Naive B cell (primary cell): ENCODE measurements around the gene ERVK3-1. TPM values are rescaled to one million over a fixed set of nuclear protein-coding genes. Genes with fewer than 3 reads are reported as not detected.

ENCODE experiments used
- ATAC-seq, 2 donors: fragments of 150-1000 bp; cut with Tn5 transposase; 2 replicates each; pipeline ENCODE4 v1.10.0; 2021; ENCODE audit warnings: low read depth in 2 of 2, mild to moderate bottlenecking in 2 of 2, moderate library complexity in 2 of 2
- DNase-seq: peaks from one replicate; pipeline ENCODE4 v3.0.0; 2022
- H3K27ac Mint-ChIP-seq, 6 donors: one replicate each; pipeline ENCODE4 v1.8.0; 2020 to 2022; ENCODE audit warnings: mild to moderate bottlenecking in 6 of 6, mixed read lengths in 6 of 6, moderate library complexity in 5 of 6, inconsistent platforms in 2 of 6
- H3K27me3 Mint-ChIP-seq, 3 donors: one replicate each; pipeline ENCODE4 v1.8.0; 2021 to 2022; ENCODE audit warnings: mixed read lengths in 3 of 3, mild to moderate bottlenecking in 1 of 3
- H3K36me3 Mint-ChIP-seq, 2 donors: one replicate each; pipeline ENCODE4 v1.8.0; 2020 to 2022; ENCODE audit warnings: mixed read lengths in 2 of 2, inconsistent platforms in 1 of 2, mild to moderate bottlenecking in 1 of 2
- H3K4me1 Mint-ChIP-seq, 3 donors: one replicate each; pipeline ENCODE4 v1.8.0; 2020 to 2022; ENCODE audit warnings: mixed read lengths in 3 of 3, inconsistent platforms in 1 of 3, mild to moderate bottlenecking in 1 of 3, moderate library complexity in 1 of 3
- H3K4me3 Mint-ChIP-seq, 8 donors: one replicate each; pipeline ENCODE4 v1.8.0; 2020 to 2022; ENCODE audit warnings: mild to moderate bottlenecking in 8 of 8, mixed read lengths in 8 of 8, moderate library complexity in 8 of 8, inconsistent platforms in 2 of 8
- H3K9me3 Mint-ChIP-seq, 7 donors: one replicate each; pipeline ENCODE4 v1.8.0; 2020 to 2022; ENCODE audit warnings: mixed read lengths in 7 of 7, mild to moderate bottlenecking in 5 of 7, inconsistent platforms in 2 of 7, moderate library complexity in 1 of 7
- polyA plus RNA-seq, 6 donors: library from polyadenylated mRNA; unstranded; fragments of 300-500 nt; fragmentation: Illumina TruSeq; gene quantifications; one replicate each; pipeline ENCODE4 v1.2.3, GENCODE V29; 2021; ENCODE audit warnings: low read depth in 6 of 6

Gene ERVK3-1
- polyA plus RNA-seq, 6 donors from 2014 or later, result 47.2 to 88.7 (median 74.6) TPM

DNA sequence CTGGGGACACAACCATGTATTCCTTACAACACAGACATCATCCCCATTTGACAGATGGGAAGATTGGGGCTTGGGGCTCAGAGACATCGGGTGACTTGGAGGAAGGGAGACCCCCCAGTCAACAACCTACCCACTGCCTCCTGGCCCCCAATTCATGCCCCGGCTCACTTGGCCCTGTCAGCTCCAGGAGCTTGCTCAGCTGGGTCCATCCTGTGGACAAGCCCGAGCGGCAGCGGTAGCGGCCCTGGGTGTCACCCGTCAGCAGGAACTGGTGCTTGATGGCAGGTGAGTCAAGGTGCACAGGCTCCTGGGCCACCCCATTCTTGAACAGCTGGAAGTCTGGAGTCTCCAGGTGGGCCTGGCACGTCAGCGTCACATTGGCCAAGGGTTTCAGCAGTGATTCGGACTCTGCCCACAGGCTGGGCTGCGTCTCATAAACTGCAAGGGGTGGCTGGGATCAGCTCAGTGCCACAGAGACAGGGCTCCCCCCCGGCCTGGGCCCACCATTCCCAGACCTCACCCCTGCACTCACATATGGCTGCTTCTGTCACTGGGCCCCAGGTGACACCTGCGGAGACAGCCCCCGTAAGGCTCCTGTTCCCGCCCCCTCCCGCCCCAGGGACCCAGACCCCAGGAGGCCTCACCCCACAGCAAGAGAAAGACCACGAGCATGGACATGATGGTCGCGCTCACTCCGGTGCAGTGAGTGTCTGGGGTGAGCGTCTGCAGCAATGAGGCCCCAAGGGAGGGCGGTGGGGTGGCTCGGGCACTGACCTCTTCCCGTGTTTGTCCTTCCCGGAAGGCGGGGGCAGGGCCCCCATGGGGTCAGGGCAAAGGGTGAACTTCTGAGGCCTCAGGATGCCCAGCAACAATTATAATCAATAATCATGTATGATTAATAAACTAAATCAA is 47.8 kb downstream of the ERVK3-1 start, which contains the start of gene A1BG:
Gene A1BG, minus strand, starts transcription at position 733 of the 912 bp plus-strand sequence. Its CDS starts 55 bp downstream, at position 678.
- H3K36me3 Mint-ChIP-seq, result peaks cover 0 to 8% of the 10 kb centered on the region in 2 donors
- peaks cover 12 to 36% (median 26%) of the 10 kb centered on the region in 3 donors for H3K4me1 Mint-ChIP-seq
- peaks cover 0 to 3% (median 0%) of the 10 kb centered on the region in 3 donors for H3K27me3 Mint-ChIP-seq
- H3K9me3 Mint-ChIP-seq, result no peaks in the 10 kb centered on the region
- ATAC-seq (no peak), DNase-seq (no peak)
- peak within 1 kb of the TSS in 2 of 8 donors; percentile 38 to 71 for H3K4me3 Mint-ChIP-seq
- H3K27ac Mint-ChIP-seq, result no peak within 1 kb of the TSS

DNA sequence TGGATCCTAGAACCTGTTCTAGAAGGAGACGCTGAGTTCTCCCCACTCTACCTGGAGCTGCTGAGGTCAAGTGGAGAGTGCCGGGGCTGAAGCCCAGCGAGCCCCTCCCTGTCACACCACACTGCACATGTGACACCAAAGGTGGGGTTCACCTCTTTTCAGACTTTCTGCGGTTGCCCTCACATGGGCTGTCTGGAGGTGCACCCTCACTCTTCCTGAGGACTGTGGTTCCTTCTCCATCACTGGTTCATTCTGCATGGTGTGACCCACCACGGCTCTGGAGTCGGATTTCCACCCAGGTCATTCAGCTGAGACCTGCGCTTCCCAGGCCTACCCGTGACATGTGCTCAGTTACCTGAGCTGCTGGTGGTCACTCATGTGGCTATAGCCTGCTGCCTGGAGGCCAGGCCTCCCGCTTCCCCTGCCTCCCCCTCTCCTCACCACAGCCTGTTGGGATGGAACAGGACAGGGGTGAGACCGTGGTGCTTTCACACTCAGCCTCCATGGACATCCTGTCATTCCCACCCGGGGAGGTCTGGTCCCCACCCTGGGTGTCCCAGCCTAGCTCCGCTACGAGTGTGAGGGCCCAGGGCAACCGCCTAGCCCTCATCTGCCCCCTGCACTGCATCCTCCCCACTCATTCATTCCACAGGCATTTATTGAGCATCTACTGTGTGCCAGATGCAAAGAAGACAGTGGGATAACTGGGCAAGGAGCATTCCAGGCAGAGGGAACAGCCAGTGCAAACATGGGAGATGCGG is 48.7 kb downstream of the ERVK3-1 start:
- Mint-ChIP-seq H3K27me3 (peaks cover 0 to 4% (median 0%) of the 10 kb centered on the region in 3 donors), H3K4me1 (peaks cover 12 to 36% (median 19%) of the 10 kb centered on the region in 3 donors), H3K27ac (no peak overlapping the region), H3K36me3 (peaks cover 0 to 8% of the 10 kb centered on the region in 2 donors), H3K4me3 (peak overlapping the region in 1 of 8 donors; percentile 38), H3K9me3 (no peaks in the 10 kb centered on the region)
- DNase-seq (no peak), ATAC-seq (no peak)

GRCh38 chr19:58354478-58355030 is 49.4 kb downstream of the ERVK3-1 start:
- no peak overlapping the region for H3K27ac Mint-ChIP-seq
- no peaks in the 10 kb centered on the region for H3K9me3 Mint-ChIP-seq
- H3K36me3 Mint-ChIP-seq, result peaks cover 0 to 5% of the 10 kb centered on the region in 2 donors
- peak overlapping the region in 1 of 8 donors; percentile 37 for H3K4me3 Mint-ChIP-seq
- ATAC-seq (no peak), DNase-seq (no peak)
- peaks cover 0 to 4% (median 0%) of the 10 kb centered on the region in 3 donors for H3K27me3 Mint-ChIP-seq
- peaks cover 9 to 32% (median 16%) of the 10 kb centered on the region in 3 donors for H3K4me1 Mint-ChIP-seq

GRCh38 chr19:58355215-58355796 is 50.1 kb downstream of the ERVK3-1 start:
- peak overlapping the region in 1 of 6 donors; percentile 39 for H3K27ac Mint-ChIP-seq
- DNase-seq (no peak), ATAC-seq (no peak)
- peaks cover 6 to 27% (median 13%) of the 10 kb centered on the region in 3 donors for H3K4me1 Mint-ChIP-seq
- H3K4me3 Mint-ChIP-seq, result peak overlapping the region; percentile 34 to 87 (median 52)
- H3K9me3 Mint-ChIP-seq, result no peaks in the 10 kb centered on the region
- H3K36me3 Mint-ChIP-seq, result no peaks in the 10 kb centered on the region
- H3K27me3 Mint-ChIP-seq, result peaks cover 0 to 4% (median 0%) of the 10 kb centered on the region in 3 donors

DNA sequence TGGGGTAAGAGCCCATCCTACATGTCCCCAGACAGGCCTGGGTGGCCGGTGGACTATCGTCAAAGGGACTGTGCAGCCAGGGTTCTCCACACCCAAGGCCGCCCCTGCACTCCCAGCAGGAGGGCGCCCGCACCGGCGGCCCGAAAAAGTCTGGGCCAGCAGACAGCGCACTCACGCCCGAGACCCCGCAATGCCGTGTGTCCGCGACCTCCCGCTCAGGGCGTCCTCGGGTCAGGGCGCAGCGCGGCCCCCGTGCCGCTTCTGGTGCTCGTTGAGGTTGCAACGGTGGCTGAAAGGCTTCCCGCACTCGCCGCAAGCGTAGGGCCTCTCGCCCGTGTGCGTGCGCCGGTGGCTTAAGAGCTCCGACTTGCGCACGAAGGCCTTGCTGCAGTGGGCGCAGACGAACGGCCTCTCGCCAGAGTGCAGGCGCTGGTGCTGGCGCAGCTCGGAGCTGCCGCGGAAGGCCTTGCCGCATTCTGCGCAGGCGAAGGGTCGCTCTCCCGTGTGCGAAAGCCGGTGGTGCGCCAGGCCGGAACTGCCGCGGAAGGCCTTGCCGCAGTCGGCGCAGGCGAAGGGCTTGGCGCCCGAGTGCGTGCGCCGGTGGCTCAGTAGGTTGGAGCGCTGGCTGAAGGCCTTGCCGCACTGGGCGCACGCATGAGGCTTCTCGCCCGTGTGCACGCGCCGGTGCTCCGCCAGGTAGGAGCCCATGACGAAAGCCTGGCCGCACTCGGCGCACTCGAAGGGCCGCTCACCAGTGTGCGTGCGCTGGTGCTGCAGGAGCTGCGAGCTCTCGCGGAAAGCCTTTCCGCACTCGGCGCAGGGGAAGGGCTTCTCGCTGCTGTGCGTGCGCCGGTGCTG is 51.0 kb downstream of the ERVK3-1 start:
- peaks cover 6 to 21% (median 15%) of the 10 kb centered on the region in 3 donors for H3K4me1 Mint-ChIP-seq
- ATAC-seq, result peak; percentile 71 to 73
- DNase-seq, result no peak
- H3K36me3 Mint-ChIP-seq, result no peaks in the 10 kb centered on the region
- no peaks in the 10 kb centered on the region for H3K9me3 Mint-ChIP-seq
- peaks cover 0 to 4% (median 0%) of the 10 kb centered on the region in 3 donors for H3K27me3 Mint-ChIP-seq
- peak overlapping the region; percentile 21 to 78 (median 62) for H3K4me3 Mint-ChIP-seq
- H3K27ac Mint-ChIP-seq, result no peak overlapping the region

- DNase-seq (no peak), ATAC-seq (peak in 1 of 2 donors; percentile 2)
- Mint-ChIP-seq H3K9me3 (no peaks in the 10 kb centered on the region), H3K27ac (no peak overlapping the region), H3K27me3 (peaks cover 0 to 4% (median 0%) of the 10 kb centered on the region in 3 donors), H3K4me1 (peaks cover 9 to 21% (median 18%) of the 10 kb centered on the region in 3 donors), H3K36me3 (no peaks in the 10 kb centered on the region), H3K4me3 (peak overlapping the region; percentile 27 to 78 (median 62))
Measured at GRCh38 chr19:58356766-58357480, 51.7 kb downstream of the ERVK3-1 start.

GRCh38 chr19:58357481-58358145 is 52.4 kb downstream of the ERVK3-1 start:
- Mint-ChIP-seq H3K4me3 (peak overlapping the region in 7 of 8 donors; percentile 16 to 51 (median 32)), H3K9me3 (no peaks in the 10 kb centered on the region), H3K4me1 (peaks cover 7 to 18% (median 14%) of the 10 kb centered on the region in 3 donors), H3K36me3 (no peaks in the 10 kb centered on the region), H3K27me3 (peaks cover 0 to 4% (median 0%) of the 10 kb centered on the region in 3 donors), H3K27ac (no peak overlapping the region)
- no peak for DNase-seq
- ATAC-seq, result no peak

DNA sequence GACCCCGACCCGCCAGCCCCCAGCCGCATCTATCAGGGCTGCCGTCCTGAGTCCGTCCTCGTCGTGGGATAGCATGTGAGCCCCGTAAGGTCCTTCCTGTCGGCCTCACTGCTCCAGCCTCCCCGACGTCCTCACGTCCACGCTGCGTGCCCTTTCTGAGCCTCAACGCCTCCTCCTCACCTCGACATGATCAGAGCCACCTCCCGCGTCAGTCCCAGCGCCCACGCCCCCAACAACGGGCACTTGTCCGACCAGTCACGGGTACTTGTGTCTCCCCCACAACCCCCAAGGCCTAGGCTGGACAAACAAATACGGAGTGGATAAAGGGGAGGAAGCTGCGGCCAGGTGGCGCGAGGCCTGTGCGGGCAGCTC is 56.7 kb downstream of the ERVK3-1 start:
- DNase-seq, result no peak
- H3K27me3 Mint-ChIP-seq, result peaks cover 0 to 4% (median 0%) of the 10 kb centered on the region in 3 donors
- H3K4me1 Mint-ChIP-seq, result peaks cover 15 to 37% (median 18%) of the 10 kb centered on the region in 3 donors

GRCh38 chr19:58362272-58362994 is 57.3 kb downstream of the ERVK3-1 start, which contains the start of gene ZNF497:
TSS of gene ZNF497 (minus strand) at chr19:58362751. CDS start at chr19:58357635, 5,116 bp downstream.
- Mint-ChIP-seq H3K9me3 (no peaks in the 10 kb centered on the region), H3K36me3 (no peaks in the 10 kb centered on the region), H3K27me3 (peaks cover 0 to 4% (median 0%) of the 10 kb centered on the region in 3 donors), H3K4me1 (peaks cover 15 to 35% (median 18%) of the 10 kb centered on the region in 3 donors), H3K4me3 (peak within 1 kb of the TSS; percentile 91 to 97 (median 95)), H3K27ac (peak within 1 kb of the TSS; percentile 91 to 98 (median 96))
- ATAC-seq, result peak; percentile 82
- DNase-seq, result peak; percentile 97

More for the DNA sequence above, 56.7 kb downstream of the ERVK3-1 start:
- Mint-ChIP-seq H3K36me3 (no peaks in the 10 kb centered on the region), H3K27ac (peak overlapping the region; percentile 90 to 98 (median 96)), H3K4me3 (peak overlapping the region; percentile 91 to 97 (median 95)), H3K9me3 (no peaks in the 10 kb centered on the region)
- ATAC-seq, result no peak

DNA sequence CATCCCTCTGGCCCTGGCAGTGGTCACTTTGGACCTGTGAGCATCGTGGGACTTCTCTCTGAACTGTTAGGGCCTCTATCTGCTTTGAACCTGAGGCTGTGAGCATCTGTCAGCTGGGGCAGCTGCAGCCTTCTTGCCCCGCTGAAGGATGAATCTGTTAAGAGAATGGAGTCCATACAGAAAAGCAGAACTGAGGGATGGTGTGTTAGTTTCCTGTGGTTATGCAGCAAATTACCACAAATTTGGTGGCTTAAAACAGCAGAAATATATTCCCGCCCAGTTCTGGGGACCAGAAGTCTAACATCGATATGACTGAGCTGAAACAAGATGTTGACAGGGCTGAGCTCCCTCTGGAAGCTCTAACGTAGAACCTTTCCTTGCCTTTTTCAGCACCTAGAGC is 59.0 kb downstream of the ERVK3-1 start:
- Mint-ChIP-seq H3K27me3 (no peaks in the 10 kb centered on the region), H3K27ac (peak overlapping the region in 5 of 6 donors; percentile 28 to 86 (median 38)), H3K36me3 (no peaks in the 10 kb centered on the region), H3K4me3 (peak overlapping the region; percentile 46 to 87 (median 75)), H3K4me1 (peaks cover 15 to 34% (median 18%) of the 10 kb centered on the region in 3 donors), H3K9me3 (no peaks in the 10 kb centered on the region)
- ATAC-seq (no peak), DNase-seq (peak; percentile 43)
